IMR-90 (cell line): ENCODE results near the gene UST. TPM values are rescaled to one million over a fixed set of nuclear protein-coding genes. Genes with fewer than 3 reads are reported as not detected.
A peak's percentile ranks its signal among the peaks of the same experiment; 100 is the strongest.

Experiments used
- ATAC-seq: fragments of 200-7000 bp; cut with Tn5 transposase; 2 replicates; pipeline ENCODE4 v1.9.1; 2020; ENCODE audit warnings: low read depth, mild to moderate bottlenecking, moderate library complexity
- BruUV-seq: library from RNA; stranded (reverse); fragments of 400-500 nt; replicated peaks from 2 replicates; lab custom pipeline; 2021; lab: Mats Ljungman, UMichigan
- CTCF ChIA-PET: fragments of 300-600 bp; formaldehyde crosslinking; extraction: SDS; loops from one replicate; lab custom pipeline; 2021; ENCODE audit warnings: antibody characterized with exemption; lab: Yijun Ruan, JAX
- POLR2A ChIA-PET: fragments of 300-600 bp; sonication (Branson Sonifier 250); formaldehyde crosslinking; loops from one replicate; lab custom pipeline; 2022; ENCODE audit warnings: antibody characterized with exemption; ENCODE audit not compliant: unreplicated experiment; lab: Charles Lee
- DNase-seq: peaks from one replicate; pipeline ENCODE4 v3.0.0; 2013
- H2AFZ ChIP-seq: replicated peaks from 2 replicates; pipeline ENCODE3; 2013; ENCODE audit warnings: low read length, mild to moderate bottlenecking; ENCODE audit not compliant: poor library complexity
- H2AK5ac ChIP-seq: 2 replicates; pipeline ENCODE4 v1.6.1; 2013; ENCODE audit warnings: low read depth, low read length, inconsistent platforms
- H2AK9ac ChIP-seq: replicated peaks from 2 replicates; pipeline ENCODE3; 2013; ENCODE audit warnings: mild to moderate bottlenecking, low read depth, low read length, moderate library complexity; ENCODE audit not compliant: poor library complexity
- H2BK120ac ChIP-seq: 2 replicates; pipeline ENCODE4 v1.6.1; 2013; ENCODE audit warnings: low read depth, low read length, inconsistent platforms
- H2BK15ac ChIP-seq: 3 replicates; pipeline ENCODE4 v1.6.1; 2013; ENCODE audit warnings: low read depth, low read length, inconsistent platforms
- H2BK20ac ChIP-seq: 2 replicates; pipeline ENCODE4 v1.6.1; 2013; ENCODE audit warnings: low read depth, mild to moderate bottlenecking, inconsistent platforms, low read length, moderate library complexity
- H2BK5ac ChIP-seq: 2 replicates; pipeline ENCODE4 v1.6.1; 2013; ENCODE audit warnings: mild to moderate bottlenecking, low read depth, low read length, inconsistent platforms; ENCODE audit not compliant: poor library complexity, severe bottlenecking
- H3K14ac ChIP-seq: replicated peaks from 2 replicates; pipeline ENCODE4 v1.6.1; 2013; ENCODE audit warnings: low read depth, low read length, inconsistent platforms
- H3K18ac ChIP-seq: 2 replicates; pipeline ENCODE4 v1.6.1; 2013; ENCODE audit warnings: low read depth, low read length, control low read depth
- H3K23ac ChIP-seq: 2 replicates; pipeline ENCODE4 v1.6.1; 2013; ENCODE audit warnings: low read depth, low read length, inconsistent platforms
- H3K27ac ChIP-seq: 2 replicates; pipeline ENCODE4 v1.5.1; 2013; ENCODE audit warnings: mild to moderate bottlenecking, control low read depth, low read length; ENCODE audit not compliant: insufficient read depth
- H3K27me3 ChIP-seq: 2 replicates; pipeline ENCODE4 v1.6.1; 2013; ENCODE audit warnings: low read length; ENCODE audit not compliant: control insufficient read depth, insufficient read depth
- H3K36me3 ChIP-seq: 2 replicates; pipeline ENCODE4 v1.6.1; 2013; ENCODE audit warnings: low read length, mixed read lengths; ENCODE audit not compliant: control insufficient read depth, insufficient read depth
- H3K4ac ChIP-seq: 2 replicates; pipeline ENCODE4 v1.6.1; 2013; ENCODE audit warnings: low read depth, low read length, inconsistent platforms
- H3K4me1 ChIP-seq: 2 replicates; pipeline ENCODE4 v1.6.1; 2013; ENCODE audit warnings: low read length, mixed read lengths; ENCODE audit not compliant: control insufficient read depth, insufficient read depth
- H3K4me2 ChIP-seq: 2 replicates; pipeline ENCODE4 v1.6.1; 2013; ENCODE audit warnings: low read depth, mild to moderate bottlenecking, control low read depth, low read length, moderate library complexity
- H3K4me3 ChIP-seq: 2 replicates; pipeline ENCODE4 v1.5.1; 2013; ENCODE audit warnings: low read depth, mild to moderate bottlenecking, control low read depth, low read length, moderate library complexity; ENCODE audit not compliant: insufficient read depth
- H3K56ac ChIP-seq: 2 replicates; pipeline ENCODE4 v1.6.1; 2013; ENCODE audit warnings: low read length, inconsistent platforms; ENCODE audit not compliant: insufficient read depth; ENCODE audit errors: extremely low read depth
- H3K79me1 ChIP-seq, 2 experiments: 2 replicates each; pipeline ENCODE4 v1.6.1; 2013; ENCODE audit warnings: low read length in 2 of 2, inconsistent platforms in 1 of 2, low read depth in 1 of 2
- H3K9ac ChIP-seq: 2 replicates; pipeline ENCODE4 v1.6.1; 2013; ENCODE audit warnings: low read depth, low read length, control low read depth
- H3K9me1 ChIP-seq: 2 replicates; pipeline ENCODE4 v1.6.1; 2013; ENCODE audit warnings: low read length, inconsistent platforms; ENCODE audit not compliant: insufficient read depth
- H3K9me3 ChIP-seq: 2 replicates; pipeline ENCODE4 v1.6.1; 2013; ENCODE audit warnings: low read length; ENCODE audit not compliant: control insufficient read depth, insufficient read depth
- H4K20me1 ChIP-seq: 2 replicates; pipeline ENCODE4 v1.6.1; 2013; ENCODE audit warnings: low read length, inconsistent platforms; ENCODE audit not compliant: insufficient read depth
- H4K5ac ChIP-seq: 2 replicates; pipeline ENCODE4 v1.6.1; 2013; ENCODE audit warnings: mild to moderate bottlenecking, low read depth, low read length, control low read depth
- H4K8ac ChIP-seq, 2 experiments: 2 replicates each; pipeline ENCODE4 v1.6.1; 2013; ENCODE audit warnings: low read depth in 2 of 2, low read length in 2 of 2, control low read depth in 1 of 2, inconsistent platforms in 1 of 2
- H4K91ac ChIP-seq: 2 replicates; pipeline ENCODE4 v1.6.1; 2013; ENCODE audit warnings: low read depth, low read length, inconsistent platforms; ENCODE audit not compliant: insufficient read depth
- BHLHE40 ChIP-seq: fragments of 150-350 bp; IDR thresholded peaks from 2 replicates; pipeline ENCODE4 v1.6.1; 2016; ENCODE audit warnings: mild to moderate bottlenecking, low read depth, low read length
- CEBPB ChIP-seq: IDR thresholded peaks from 2 replicates; pipeline ENCODE4 v1.6.1; 2012; ENCODE audit warnings: low read depth, low read length, improper control_type of control experiment
- CHD1 ChIP-seq: IDR thresholded peaks from 2 replicates; pipeline ENCODE4 v1.6.1; 2012; ENCODE audit warnings: low read depth, low read length, improper control_type of control experiment
- FOS ChIP-seq: fragments of 150-350 bp; IDR thresholded peaks from 2 replicates; pipeline ENCODE4 v1.6.1; 2016; ENCODE audit warnings: low read depth, low read length
- MAFK ChIP-seq: IDR thresholded peaks from 2 replicates; pipeline ENCODE4 v1.6.1; 2012; ENCODE audit warnings: low read depth, low read length, improper control_type of control experiment
- MAZ ChIP-seq: IDR thresholded peaks from 2 replicates; pipeline ENCODE4 v1.6.1; 2012; ENCODE audit warnings: low read depth, mild to moderate bottlenecking, low read length, improper control_type of control experiment, moderate library complexity, borderline replicate concordance
- NFE2L2 ChIP-seq: fragments of 150-350 bp; IDR thresholded peaks from 2 replicates; pipeline ENCODE4 v1.6.1; 2016; ENCODE audit warnings: low read depth, mild to moderate bottlenecking, low read length
- RAD21 ChIP-seq: IDR thresholded peaks from 2 replicates; pipeline ENCODE4 v1.6.1; 2012; ENCODE audit warnings: low read length, improper control_type of control experiment
- RCOR1 ChIP-seq: IDR thresholded peaks from 2 replicates; pipeline ENCODE4 v1.6.1; 2012; ENCODE audit warnings: mild to moderate bottlenecking, low read length, improper control_type of control experiment; ENCODE audit not compliant: insufficient replicate concordance
- RFX5 ChIP-seq: IDR thresholded peaks from 2 replicates; pipeline ENCODE4 v1.8.0; 2012; ENCODE audit warnings: low read depth, mild to moderate bottlenecking, low read length, moderate library complexity
- SMC3 ChIP-seq: fragments of 150-350 bp; IDR thresholded peaks from 2 replicates; pipeline ENCODE4 v1.6.1; 2016; ENCODE audit warnings: low read depth, mild to moderate bottlenecking, antibody characterized with exemption, low read length, moderate library complexity
- WGBS, 2 experiments: methylation state at CpG; one replicate each; pipeline versions ENCODE4 v1.1.5 to v1.1.7; 2013; ENCODE audit warnings: missing lambda C conversion rate in 2 of 2; ENCODE audit not compliant: insufficient read length in 1 of 2; ENCODE audit errors: extremely low coverage in 2 of 2; 5-methylcytosine and 5-hydroxymethylcytosine counted together
- dilution Hi-C: fragments of 300-500 bp; cut with HindIII; formaldehyde crosslinking; loops from one replicate; pipeline ENCODE4 v1.14.3; 2018; ENCODE audit warnings: low sequenced_read_pairs; ENCODE audit not compliant: unreplicated experiment
- in situ Hi-C: fragments of 300-500 bp; cut with MboI; formaldehyde crosslinking; loops from 3 replicates; pipeline ENCODE4 v1.14.3; 2019; ENCODE audit warnings: low sequenced_read_pairs, inconsistent platforms, mixed read lengths
- intact Hi-C: fragments of 100-400 bp; cut with micrococcal nuclease; formaldehyde crosslinking; loops from 2 replicates; pipeline ENCODE4 v1.10.0; 2022
- polyA plus RNA-seq, 3 experiments: library from polyadenylated mRNA; depleted of rRNA; stranded (reverse); fragments of >200 nt; gene quantifications; 2 replicates each; pipeline ENCODE4 v1.2.3, GENCODE V29; 2012; ENCODE audit warnings: low replicate concordance in 1 of 3
- total RNA-seq: library from RNA; depleted of rRNA; stranded (reverse); fragments of >200 nt; gene quantifications from 2 replicates; pipeline ENCODE4 v1.2.3, GENCODE V29; 2012
- TF ChIP-seq, protein P1 (sequence below): fragments of 150-350 bp; IDR thresholded peaks from 2 replicates; pipeline ENCODE4 v1.6.1; 2016; ENCODE audit warnings: low read depth, mild to moderate bottlenecking, low read length, moderate library complexity, borderline replicate concordance
- TF ChIP-seq, protein P2 (sequence below): fragments of 150-350 bp; IDR thresholded peaks from 2 replicates; pipeline ENCODE4 v1.6.1; 2017; ENCODE audit warnings: mild to moderate bottlenecking, antibody characterized with exemption, low read length, low read depth
- TF ChIP-seq, protein P3 (sequence below): conservative IDR thresholded peaks from 2 replicates; pipeline ENCODE4 v1.5.1; 2012; ENCODE audit warnings: mild to moderate bottlenecking, low read depth, low read length, improper control_type of control experiment

UST gene
- total and polyA plus RNA-seq, 2 of the 4 experiments (the other 2 are of a cell fraction) = 7.7 to 13.8 TPM

DNA sequence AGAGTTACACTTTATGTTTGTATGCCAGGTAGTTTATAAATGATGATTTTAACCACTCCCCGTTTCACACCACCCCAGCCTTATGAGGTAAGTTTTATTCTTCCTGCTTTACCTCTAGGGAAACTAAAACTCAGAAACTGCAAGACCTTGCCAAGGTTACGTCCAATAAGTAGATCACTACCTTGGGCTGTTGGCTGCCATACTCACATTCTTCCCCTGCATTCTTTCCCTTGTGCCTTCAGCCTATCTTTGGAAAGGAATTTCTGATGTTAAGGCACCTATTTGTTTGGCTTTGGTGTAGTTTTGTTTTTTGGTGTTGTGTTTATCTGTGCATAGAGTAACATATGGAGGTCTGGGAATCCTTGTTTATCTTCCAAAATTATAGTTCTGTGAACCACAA lies 122.1 kb downstream of the UST start:
- no TSS peak for BruUV-seq
- in situ Hi-C loops = no loop called here
- POLR2A ChIA-PET = no interaction called here

More for the DNA sequence above, 122.1 kb downstream of the UST start:
- peak overlapping the region; percentile 96 for H2AK5ac ChIP-seq
- H2BK15ac ChIP-seq = peak overlapping the region; percentile 100
- H3K23ac ChIP-seq = peak overlapping the region; percentile 18; the same call in 1 of the 2 replicates
- H4K5ac ChIP-seq = peak overlapping the region; percentile 16; the same call in 1 of the 2 replicates
- H2AFZ ChIP-seq = no peak overlapping the region
- H3K4me2 ChIP-seq = no peak overlapping the region
- peak overlapping the region; percentile 31 for H4K91ac ChIP-seq
- peaks cover 16% of the 10 kb centered on the region for H3K9me1 ChIP-seq
- H3K9ac ChIP-seq = no peak overlapping the region
- H4K20me1 ChIP-seq = 0 out of 2 replicates have a peak, but pooled peaks cover 8% of the 10 kb centered on the region
- intact Hi-C loops (no loop called here), dilution Hi-C loops (no loop called here)
- peak overlapping the region; percentile 81; the same call in 1 of the 2 replicates for H3K56ac ChIP-seq
- TF ChIP-seq CEBPB (no peak), NFE2L2 (no peak), CHD1 (no peak), RAD21 (no peak), MAZ (no peak), MAFK (no peak), SMC3 (no peak), RFX5 (no peak), BHLHE40 (no peak), RCOR1 (no peak), FOS (no peak)
- TF ChIP-seq, protein P1, sequence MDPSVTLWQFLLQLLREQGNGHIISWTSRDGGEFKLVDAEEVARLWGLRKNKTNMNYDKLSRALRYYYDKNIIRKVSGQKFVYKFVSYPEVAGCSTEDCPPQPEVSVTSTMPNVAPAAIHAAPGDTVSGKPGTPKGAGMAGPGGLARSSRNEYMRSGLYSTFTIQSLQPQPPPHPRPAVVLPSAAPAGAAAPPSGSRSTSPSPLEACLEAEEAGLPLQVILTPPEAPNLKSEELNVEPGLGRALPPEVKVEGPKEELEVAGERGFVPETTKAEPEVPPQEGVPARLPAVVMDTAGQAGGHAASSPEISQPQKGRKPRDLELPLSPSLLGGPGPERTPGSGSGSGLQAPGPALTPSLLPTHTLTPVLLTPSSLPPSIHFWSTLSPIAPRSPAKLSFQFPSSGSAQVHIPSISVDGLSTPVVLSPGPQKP = no peak
- TF ChIP-seq, protein P2, sequence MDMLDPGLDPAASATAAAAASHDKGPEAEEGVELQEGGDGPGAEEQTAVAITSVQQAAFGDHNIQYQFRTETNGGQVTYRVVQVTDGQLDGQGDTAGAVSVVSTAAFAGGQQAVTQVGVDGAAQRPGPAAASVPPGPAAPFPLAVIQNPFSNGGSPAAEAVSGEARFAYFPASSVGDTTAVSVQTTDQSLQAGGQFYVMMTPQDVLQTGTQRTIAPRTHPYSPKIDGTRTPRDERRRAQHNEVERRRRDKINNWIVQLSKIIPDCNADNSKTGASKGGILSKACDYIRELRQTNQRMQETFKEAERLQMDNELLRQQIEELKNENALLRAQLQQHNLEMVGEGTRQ = no peak
- TF ChIP-seq, protein P3, sequence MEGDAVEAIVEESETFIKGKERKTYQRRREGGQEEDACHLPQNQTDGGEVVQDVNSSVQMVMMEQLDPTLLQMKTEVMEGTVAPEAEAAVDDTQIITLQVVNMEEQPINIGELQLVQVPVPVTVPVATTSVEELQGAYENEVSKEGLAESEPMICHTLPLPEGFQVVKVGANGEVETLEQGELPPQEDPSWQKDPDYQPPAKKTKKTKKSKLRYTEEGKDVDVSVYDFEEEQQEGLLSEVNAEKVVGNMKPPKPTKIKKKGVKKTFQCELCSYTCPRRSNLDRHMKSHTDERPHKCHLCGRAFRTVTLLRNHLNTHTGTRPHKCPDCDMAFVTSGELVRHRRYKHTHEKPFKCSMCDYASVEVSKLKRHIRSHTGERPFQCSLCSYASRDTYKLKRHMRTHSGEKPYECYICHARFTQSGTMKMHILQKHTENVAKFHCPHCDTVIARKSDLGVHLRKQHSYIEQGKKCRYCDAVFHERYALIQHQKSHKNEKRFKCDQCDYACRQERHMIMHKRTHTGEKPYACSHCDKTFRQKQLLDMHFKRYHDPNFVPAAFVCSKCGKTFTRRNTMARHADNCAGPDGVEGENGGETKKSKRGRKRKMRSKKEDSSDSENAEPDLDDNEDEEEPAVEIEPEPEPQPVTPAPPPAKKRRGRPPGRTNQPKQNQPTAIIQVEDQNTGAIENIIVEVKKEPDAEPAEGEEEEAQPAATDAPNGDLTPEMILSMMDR = no peak
- H3K4me3 ChIP-seq = no peak overlapping the region
- ATAC-seq (no peak), DNase-seq (no peak)
- peak overlapping the region; percentile 67; the same call in 1 of the 2 replicates for H3K18ac ChIP-seq
- H3K4me1 ChIP-seq = peaks cover 14% of the 10 kb centered on the region
- H3K14ac ChIP-seq = peak overlapping the region; percentile 58; the same call in 1 of the 2 replicates
- H3K79me1 ChIP-seq = peaks cover 14 to 43% of the 10 kb centered on the region in 2 experiments; a peak in 3 of 4 replicates
- peak overlapping the region; percentile 45 to 83; a peak in 2 of 4 replicates for H4K8ac ChIP-seq
- peak overlapping the region; percentile 52 for H2BK120ac ChIP-seq
- H3K27ac ChIP-seq = no peak overlapping the region
- H2BK5ac ChIP-seq = peak overlapping the region; percentile 32
- peak overlapping the region; percentile 51 for H3K4ac ChIP-seq
- H3K27me3 ChIP-seq = no peaks in the 10 kb centered on the region
- no peaks in the 10 kb centered on the region for H3K36me3 ChIP-seq
- CTCF ChIA-PET = no interaction called here
- WGBS, 2 experiments = no CpG with 5 or more reads among the region's 2 CpGs
- no peak overlapping the region for H2AK9ac ChIP-seq
- no peaks in the 10 kb centered on the region for H3K9me3 ChIP-seq
- peak overlapping the region; percentile 65; the same call in 1 of the 2 replicates for H2BK20ac ChIP-seq
